Stomach (tissue), 9 donors: ENCODE results near the gene NCKAP1. TPM values are rescaled to one million over a fixed set of nuclear protein-coding genes. Genes with fewer than 3 reads are reported as not detected.
"Not testable (repeated sequence)": the region's sequence is repeated elsewhere in the genome, so short reads cannot be mapped to it uniquely, and the experiment has no call there.

Source experiments
- DNase-seq, 2 donors: peaks; one replicate each; pipeline versions ENCODE4 v3.0.0 to v3.0.0-alpha.2; 2013 to 2019
- H3K27ac ChIP-seq, 5 donors: fragments of 200-600 bp in 4 of 5; sonication (generic) in 4 of 5; one replicate each; pipeline ENCODE4 v1.5.1; 2013 to 2019; ENCODE audit warnings: mild to moderate bottlenecking in 1 of 5, moderate library complexity in 1 of 5
- H3K27me3 ChIP-seq, 3 donors: fragments of 200-600 bp; sonication (generic); one replicate each; pipeline ENCODE4 v1.5.1; 2017 to 2019; ENCODE audit warnings: mixed run types in 1 of 3
- H3K36me3 ChIP-seq, 4 donors: fragments of 200-600 bp; sonication (generic); 1 replicate in 3 of 4; 2 replicates in 1 of 4; pipeline ENCODE4 v1.5.1; 2016 to 2019
- H3K4me1 ChIP-seq, 4 donors: fragments of 200-600 bp; sonication (generic); one replicate each; pipeline ENCODE4 v1.5.1; 2016 to 2019
- H3K4me3 ChIP-seq, 4 donors: fragments of 200-600 bp; sonication (generic) in 3 of 4; one replicate each; pipeline ENCODE4 v1.5.1; 2016 to 2019; ENCODE audit warnings: mild to moderate bottlenecking in 1 of 4
- H3K9me3 ChIP-seq, 4 donors: fragments of 200-600 bp; sonication (generic); one replicate each; pipeline ENCODE4 v1.5.1; 2016 to 2019
- CTCF ChIP-seq, 7 experiments: fragments of 450-650 bp in 4 of 7; fragments of 200-600 bp in 3 of 7; sonication (generic) in 3 of 7; IDR thresholded peaks; one replicate each; pipeline ENCODE4 v1.5.1; 2016 to 2019; ENCODE audit warnings: antibody characterized with exemption in 7 of 7, control low read depth in 2 of 7, mild to moderate bottlenecking in 1 of 7
- EP300 ChIP-seq: sonication (generic); formaldehyde crosslinking; IDR thresholded peaks from one replicate; pipeline ENCODE4 v1.6.1; 2017; ENCODE audit warnings: antibody characterized with exemption
- POLR2A ChIP-seq, 4 donors: fragments of 450-650 bp; IDR thresholded peaks; one replicate each; pipeline ENCODE4 v1.6.1; 2016; ENCODE audit warnings: antibody characterized with exemption in 4 of 4, control low read depth in 2 of 4, mild to moderate bottlenecking in 1 of 4, moderate library complexity in 1 of 4
- POLR2AphosphoS5 ChIP-seq, 3 donors: sonication (generic); formaldehyde crosslinking; IDR thresholded peaks; one replicate each; pipeline ENCODE4 v1.6.1; 2016; ENCODE audit warnings: antibody characterized with exemption in 3 of 3
- WGBS, 5 donors: extraction: QIAGEN DNeasy Blood & Tissue Kit in 3 of 5; methylation state at CpG; one replicate each; pipeline versions ENCODE4 v1.1.5 to v1.1.7; 2013 to 2018; 5-methylcytosine and 5-hydroxymethylcytosine counted together
- intact Hi-C: fragments of 100-400 bp; cut with DNase I; formaldehyde crosslinking; loops from one replicate; pipeline ENCODE4 v1.15.1; 2023; ENCODE audit warnings: low total_unique reads
- polyA plus RNA-seq, 3 donors: library from polyadenylated mRNA; stranded (reverse); fragments of 200-250 nt; gene quantifications; one replicate each; pipeline ENCODE4 v1.2.3, GENCODE V29; 2013
- total RNA-seq, 5 donors: library from RNA; depleted of rRNA; stranded (reverse); fragments of >200 nt; gene quantifications; one replicate each; pipeline versions ENCODE4 v1.1.0 to v1.2.3, GENCODE V29; 2014 to 2016
- donor health status: healthy with polysubstance abuse.
- donor health status: Bipolar disorder and iron deficiency.
- donor health status: healthy.

NCKAP1 gene
- total and polyA plus RNA-seq, 8 donors = 13.0 to 262 (median 68.8) TPM

- no peak overlapping the region for H3K27ac ChIP-seq
- intact Hi-C loops = no loop called here
- peaks cover 0 to 15% (median 12%) of the 10 kb centered on the region in 4 donors for H3K36me3 ChIP-seq
- no peak for DNase-seq
- 89 to 96% (median 93%) methylated on average over 3 of the region's 3 CpGs for WGBS, 5 donors
- H3K9me3 ChIP-seq = no peaks in the 10 kb centered on the region
- no peak overlapping the region for H3K4me3 ChIP-seq
- H3K4me1 ChIP-seq = peaks cover 4 to 79% (median 43%) of the 10 kb centered on the region in 4 donors
- H3K27me3 ChIP-seq = no peaks in the 10 kb centered on the region
- TF ChIP-seq POLR2AphosphoS5 (IDR thresholded peaks at IDR 0.05) (no peak), POLR2A (IDR thresholded peaks at IDR 0.05) (no peak), EP300 (no peak), CTCF (IDR thresholded peaks at IDR 0.05) (no peak)
Observed at GRCh38 chr2:183022711-183023110, 15.5 kb downstream of the NCKAP1 start.

- H3K27me3 ChIP-seq = no peaks in the 10 kb centered on the region
- H3K27ac ChIP-seq = no peak overlapping the region
- DNase-seq = no peak
- H3K36me3 ChIP-seq = peaks cover 0 to 17% (median 14%) of the 10 kb centered on the region in 4 donors
- H3K9me3 ChIP-seq = no peaks in the 10 kb centered on the region
- TF ChIP-seq EP300 = no peak
- TF ChIP-seq CTCF (IDR thresholded peaks at IDR 0.05) = no peak
- no peak for TF ChIP-seq POLR2A (IDR thresholded peaks at IDR 0.05)
- no peak for TF ChIP-seq POLR2AphosphoS5 (IDR thresholded peaks at IDR 0.05)
- no peak overlapping the region for H3K4me3 ChIP-seq
- H3K4me1 ChIP-seq = peaks cover 4 to 79% (median 39%) of the 10 kb centered on the region in 4 donors
- 92 to 96% (median 94%) methylated on average over 2 of the region's 2 CpGs for WGBS, 5 donors
- intact Hi-C loops = no loop called here
Observed at GRCh38 chr2:183021613-183022012, 16.6 kb downstream of the NCKAP1 start.

GRCh38 chr2:183019718-183020442 is 18.4 kb downstream of the NCKAP1 start:
- no peak for DNase-seq
- intact Hi-C loops = no loop called here
- TF ChIP-seq POLR2AphosphoS5 (IDR thresholded peaks at IDR 0.05) (no peak), CTCF (IDR thresholded peaks at IDR 0.05) (no peak), POLR2A (IDR thresholded peaks at IDR 0.05) (no peak), EP300 (no peak)

DNA sequence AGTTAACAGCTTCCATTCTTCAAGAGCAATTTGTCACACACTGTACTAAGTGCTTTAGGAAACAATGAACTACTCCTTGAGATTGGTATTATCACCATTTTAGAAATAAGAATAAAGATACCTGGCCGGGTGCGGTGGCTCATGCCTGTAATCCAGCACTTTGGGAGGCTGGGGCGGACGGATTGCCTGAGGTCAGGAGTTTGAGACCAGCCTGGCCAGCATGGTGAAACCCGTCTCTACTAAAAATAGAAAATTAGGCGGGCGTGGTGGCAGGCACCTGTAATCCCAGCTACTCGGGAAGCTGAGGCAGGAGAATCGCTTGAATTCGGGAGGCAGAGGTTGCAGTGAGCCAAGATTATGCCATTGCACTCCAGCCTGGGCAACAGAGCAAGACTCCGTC is 20.4 kb downstream of the NCKAP1 start:
- H3K9me3 ChIP-seq, intact Hi-C loops, H3K4me3 ChIP-seq, H3K27ac ChIP-seq, DNase-seq, H3K27me3 ChIP-seq: not testable (repeated sequence)
- WGBS, 5 donors = 91 to 98% (median 96%) methylated on average over 11 of the region's 11 CpGs
- Histone ChIP-seq H3K4me1 (peaks cover 9 to 83% (median 46%) of the 10 kb centered on the region in 4 donors), H3K36me3 (peaks cover 0 to 17% (median 14%) of the 10 kb centered on the region in 4 donors)

More at GRCh38 chr2:183019718-183020442, 18.4 kb downstream of the NCKAP1 start:
- Histone ChIP-seq H3K27ac (no peak overlapping the region), H3K27me3 (no peaks in the 10 kb centered on the region), H3K4me3 (no peak overlapping the region), H3K4me1 (peaks cover 0 to 83% (median 42%) of the 10 kb centered on the region in 4 donors), H3K36me3 (peaks cover 0 to 17% (median 14%) of the 10 kb centered on the region in 4 donors), H3K9me3 (no peaks in the 10 kb centered on the region)
- 89 to 99% (median 91%) methylated on average over 1 of the region's 1 CpG for WGBS, 5 donors

DNA sequence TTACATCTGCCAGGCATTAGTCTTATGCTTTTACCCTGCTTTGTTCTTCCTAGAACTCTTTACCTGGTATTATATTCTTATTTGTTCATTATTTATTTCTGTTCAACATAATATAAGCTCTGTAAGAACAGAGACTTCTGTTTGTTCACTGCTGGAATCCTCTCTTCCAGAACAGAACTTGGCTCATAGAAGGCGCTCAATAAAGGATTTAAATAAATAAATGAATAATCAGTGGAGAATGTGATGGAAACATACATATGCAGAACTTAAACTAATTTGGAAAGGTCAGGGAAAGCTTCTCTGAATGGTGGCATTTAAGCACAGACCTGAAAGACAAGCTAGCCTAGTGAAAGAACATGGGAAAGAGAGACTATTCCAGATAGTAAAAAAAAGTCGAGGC is 24.3 kb downstream of the NCKAP1 start:
- Histone ChIP-seq H3K36me3 (peaks cover 0 to 7% (median 2%) of the 10 kb centered on the region in 4 donors), H3K9me3 (no peaks in the 10 kb centered on the region), H3K4me3 (no peak overlapping the region), H3K27ac (no peak overlapping the region), H3K4me1 (peaks cover 9 to 66% (median 44%) of the 10 kb centered on the region in 4 donors), H3K27me3 (no peaks in the 10 kb centered on the region)
- 56 to 76% (median 64%) methylated on average over 2 of the region's 2 CpGs for WGBS, 5 donors
- intact Hi-C loops = no loop called here
- no peak for DNase-seq
- no peak for TF ChIP-seq POLR2AphosphoS5 (IDR thresholded peaks at IDR 0.05)
- no peak for TF ChIP-seq CTCF (IDR thresholded peaks at IDR 0.05)
- no peak for TF ChIP-seq POLR2A (IDR thresholded peaks at IDR 0.05)
- no peak for TF ChIP-seq EP300
